GM12878 (cell line): ENCODE results near the gene NDUFC1. TPM values are rescaled to one million over a fixed set of nuclear protein-coding genes. Genes with fewer than 3 reads are reported as not detected.

Experiments used
- BCL11A ChIP-seq: IDR thresholded peaks from 2 replicates; pipeline ENCODE4 v1.6.1; 2011; ENCODE audit warnings: low read depth, low read length
- BHLHE40 ChIP-seq, 2 experiments: fragments of 450-650 bp in 1 of 2; IDR thresholded peaks; 2 replicates each; pipeline ENCODE4 v1.6.1; 2011 to 2017; ENCODE audit warnings: low read depth in 2 of 2, borderline replicate concordance in 1 of 2, improper control_type of control experiment in 1 of 2, low read length in 1 of 2, mild to moderate bottlenecking in 1 of 2
- CREM ChIP-seq: IDR thresholded peaks from 2 replicates; pipeline ENCODE4 v1.6.1; 2014; ENCODE audit warnings: antibody characterized with exemption, low read depth
- DPF2 ChIP-seq: fragments of 450-650 bp; IDR thresholded peaks from 2 replicates; pipeline ENCODE4 v1.6.1; 2017; ENCODE audit warnings: mild to moderate bottlenecking
- E2F4 ChIP-seq: IDR thresholded peaks from 2 replicates; pipeline ENCODE4 v1.6.1; 2012; ENCODE audit warnings: low read depth, low read length, improper control_type of control experiment
- EGR1 ChIP-seq, 2 experiments: IDR thresholded peaks; 1 replicate in 1 of 2; 2 replicates in 1 of 2; pipeline ENCODE4 v1.6.1; 2011 to 2012; ENCODE audit warnings: low read depth in 2 of 2, low read length in 2 of 2, borderline replicate concordance in 1 of 2, mild to moderate bottlenecking in 1 of 2, moderate library complexity in 1 of 2
- EP300 ChIP-seq, 2 experiments: fragments of 150-350 bp in 1 of 2; IDR thresholded peaks; 2 replicates each; pipeline ENCODE4 v1.6.1; 2011 to 2012; ENCODE audit warnings: low read depth in 2 of 2, low read length in 2 of 2, borderline replicate concordance in 1 of 2, improper control_type of control experiment in 1 of 2, inconsistent platforms in 1 of 2; ENCODE audit not compliant: control insufficient read depth in 1 of 2
- HDAC2 ChIP-seq: fragments of 200-600 bp; sonication (generic); IDR thresholded peaks from 2 replicates; pipeline ENCODE4 v1.6.1; 2017
- IRF4 ChIP-seq: IDR thresholded peaks from 2 replicates; pipeline ENCODE4 v1.6.1; 2011; ENCODE audit warnings: low read depth, low read length
- MTA3 ChIP-seq: IDR thresholded peaks from 2 replicates; pipeline ENCODE4 v1.6.1; 2012; ENCODE audit warnings: low read length, inconsistent platforms, borderline replicate concordance
- NFYA ChIP-seq: IDR thresholded peaks from 2 replicates; pipeline ENCODE4 v1.6.1; 2011; ENCODE audit warnings: low read depth, mild to moderate bottlenecking, low read length, improper control_type of control experiment, borderline replicate concordance
- PML ChIP-seq: IDR thresholded peaks from 2 replicates; pipeline ENCODE4 v1.6.1; 2012; ENCODE audit warnings: low read length, inconsistent platforms
- RAD21 ChIP-seq: IDR thresholded peaks from 2 replicates; pipeline ENCODE4 v1.6.1; 2011; ENCODE audit warnings: mild to moderate bottlenecking, low read depth, low read length, moderate library complexity; ENCODE audit not compliant: insufficient read depth
- RFX5 ChIP-seq: IDR thresholded peaks from 2 replicates; pipeline ENCODE4 v1.6.1; 2011; ENCODE audit warnings: low read depth, low read length, improper control_type of control experiment
- SIN3A ChIP-seq: IDR thresholded peaks from 2 replicates; pipeline ENCODE4 v1.6.1; 2012; ENCODE audit warnings: low read depth, low read length, improper control_type of control experiment
- TCF3 ChIP-seq: IDR thresholded peaks from 2 replicates; pipeline ENCODE4 v1.6.1; 2012; ENCODE audit warnings: low read depth, mild to moderate bottlenecking, low read length, borderline replicate concordance; ENCODE audit not compliant: insufficient read depth
- USF2 ChIP-seq: IDR thresholded peaks from 2 replicates; pipeline ENCODE4 v1.6.1; 2011; ENCODE audit warnings: low read depth, low read length, improper control_type of control experiment, borderline replicate concordance
- polyA plus RNA-seq, 11 experiments: library from polyadenylated mRNA; depleted of rRNA in 4 of 11; unstranded in 6 of 11; stranded (reverse) in 5 of 11; fragments of >200 nt; fragmentation: Nextera tagmentation in 4 of 11; fragmentation: Illumina TruSeq in 1 of 11; extraction: Ambion mirVana in 4 of 11; extraction: Trizol in 1 of 11; gene quantifications; 1 replicate in 1 of 11; 2 replicates in 10 of 11; pipeline versions ENCODE4 v1.2.1 to v1.2.3, GENCODE V29; 2011 to 2016; ENCODE audit warnings: inconsistent platforms in 2 of 11, missing spikeins in 2 of 11, low read depth in 1 of 11
- total RNA-seq, 4 experiments: library from RNA; depleted of rRNA in 3 of 4; stranded (reverse); fragments of >200 nt in 3 of 4; fragmentation: Illumina TruSeq in 1 of 4; extraction: Trizol in 1 of 4; gene quantifications; 2 replicates each; pipeline versions ENCODE4 v1.2.1 to v1.2.3, GENCODE V29; 2013 to 2021
- TF ChIP-seq, protein P1 (sequence below): fragments of 450-650 bp; IDR thresholded peaks from 2 replicates; pipeline ENCODE4 v1.6.1; 2017; ENCODE audit warnings: mild to moderate bottlenecking, moderate library complexity
- TF ChIP-seq, protein P2 (sequence below): fragments of 450-650 bp; IDR thresholded peaks from 2 replicates; pipeline ENCODE4 v1.6.1; 2016; ENCODE audit warnings: mild to moderate bottlenecking
- TF ChIP-seq, protein P3 (sequence below): fragments of 450-650 bp; IDR thresholded peaks from 2 replicates; pipeline ENCODE4 v1.6.1; 2016; ENCODE audit warnings: mild to moderate bottlenecking

NDUFC1 gene
- total and polyA plus RNA-seq, 10 of the 15 experiments (the other 5 are each of a cell fraction or from before 2014, with no cell fraction given): 25.5 to 242 (median 68.9) TPM

GRCh38 chr4:139295206-139295941 lies 6.9 kb downstream of the NDUFC1 start (continued):
- TF ChIP-seq, protein P1, sequence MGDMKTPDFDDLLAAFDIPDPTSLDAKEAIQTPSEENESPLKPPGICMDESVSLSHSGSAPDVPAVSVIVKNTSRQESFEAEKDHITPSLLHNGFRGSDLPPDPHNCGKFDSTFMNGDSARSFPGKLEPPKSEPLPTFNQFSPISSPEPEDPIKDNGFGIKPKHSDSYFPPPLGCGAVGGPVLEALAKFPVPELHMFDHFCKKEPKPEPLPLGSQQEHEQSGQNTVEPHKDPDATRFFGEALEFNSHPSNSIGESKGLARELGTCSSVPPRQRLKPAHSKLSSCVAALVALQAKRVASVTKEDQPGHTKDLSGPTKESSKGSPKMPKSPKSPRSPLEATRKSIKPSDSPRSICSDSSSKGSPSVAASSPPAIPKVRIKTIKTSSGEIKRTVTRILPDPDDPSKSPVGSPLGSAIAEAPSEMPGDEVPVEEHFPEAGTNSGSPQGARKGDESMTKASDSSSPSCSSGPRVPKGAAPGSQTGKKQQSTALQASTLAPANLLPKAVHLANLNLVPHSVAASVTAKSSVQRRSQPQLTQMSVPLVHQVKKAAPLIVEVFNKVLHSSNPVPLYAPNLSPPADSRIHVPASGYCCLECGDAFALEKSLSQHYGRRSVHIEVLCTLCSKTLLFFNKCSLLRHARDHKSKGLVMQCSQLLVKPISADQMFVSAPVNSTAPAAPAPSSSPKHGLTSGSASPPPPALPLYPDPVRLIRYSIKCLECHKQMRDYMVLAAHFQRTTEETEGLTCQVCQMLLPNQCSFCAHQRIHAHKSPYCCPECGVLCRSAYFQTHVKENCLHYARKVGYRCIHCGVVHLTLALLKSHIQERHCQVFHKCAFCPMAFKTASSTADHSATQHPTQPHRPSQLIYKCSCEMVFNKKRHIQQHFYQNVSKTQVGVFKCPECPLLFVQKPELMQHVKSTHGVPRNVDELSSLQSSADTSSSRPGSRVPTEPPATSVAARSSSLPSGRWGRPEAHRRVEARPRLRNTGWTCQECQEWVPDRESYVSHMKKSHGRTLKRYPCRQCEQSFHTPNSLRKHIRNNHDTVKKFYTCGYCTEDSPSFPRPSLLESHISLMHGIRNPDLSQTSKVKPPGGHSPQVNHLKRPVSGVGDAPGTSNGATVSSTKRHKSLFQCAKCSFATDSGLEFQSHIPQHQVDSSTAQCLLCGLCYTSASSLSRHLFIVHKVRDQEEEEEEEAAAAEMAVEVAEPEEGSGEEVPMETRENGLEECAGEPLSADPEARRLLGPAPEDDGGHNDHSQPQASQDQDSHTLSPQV: 0 out of 2 replicates have a peak, but pooled peaks have one; percentile 16
- no peak for TF ChIP-seq MTA3
- TF ChIP-seq IRF4: peak; percentile 62; the same call in 1 of the 2 replicates
- TF ChIP-seq, protein P2, sequence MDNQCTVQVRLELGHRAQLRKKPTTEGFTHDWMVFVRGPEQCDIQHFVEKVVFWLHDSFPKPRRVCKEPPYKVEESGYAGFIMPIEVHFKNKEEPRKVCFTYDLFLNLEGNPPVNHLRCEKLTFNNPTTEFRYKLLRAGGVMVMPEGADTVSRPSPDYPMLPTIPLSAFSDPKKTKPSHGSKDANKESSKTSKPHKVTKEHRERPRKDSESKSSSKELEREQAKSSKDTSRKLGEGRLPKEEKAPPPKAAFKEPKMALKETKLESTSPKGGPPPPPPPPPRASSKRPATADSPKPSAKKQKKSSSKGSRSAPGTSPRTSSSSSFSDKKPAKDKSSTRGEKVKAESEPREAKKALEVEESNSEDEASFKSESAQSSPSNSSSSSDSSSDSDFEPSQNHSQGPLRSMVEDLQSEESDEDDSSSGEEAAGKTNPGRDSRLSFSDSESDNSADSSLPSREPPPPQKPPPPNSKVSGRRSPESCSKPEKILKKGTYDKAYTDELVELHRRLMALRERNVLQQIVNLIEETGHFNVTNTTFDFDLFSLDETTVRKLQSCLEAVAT: peak; percentile 14; the same call in 1 of the 2 replicates
- no peak for TF ChIP-seq HDAC2
- TF ChIP-seq EP300 (IDR thresholded peaks at IDR 0.05; ENCODE audit: borderline replicate concordance in 1 of 2, control insufficient read depth in 1 of 2, low read depth in 2 of 2, low read length in 2 of 2): 0 out of 4 replicates have a peak, but pooled peaks of 1 of the 2 experiments have one; percentile 10
- TF ChIP-seq PML: 0 out of 2 replicates have a peak, but pooled peaks have one; percentile 0
- TF ChIP-seq NFYA: no peak
- no peak for TF ChIP-seq USF2
- peak; percentile 79 for TF ChIP-seq RAD21
- TF ChIP-seq DPF2: peak; percentile 69
- 0 out of 2 replicates have a peak, but pooled peaks have one; percentile 16 for TF ChIP-seq E2F4
- TF ChIP-seq CREM: peak; percentile 59; the same call in 1 of the 2 replicates
- TF ChIP-seq, protein P3, sequence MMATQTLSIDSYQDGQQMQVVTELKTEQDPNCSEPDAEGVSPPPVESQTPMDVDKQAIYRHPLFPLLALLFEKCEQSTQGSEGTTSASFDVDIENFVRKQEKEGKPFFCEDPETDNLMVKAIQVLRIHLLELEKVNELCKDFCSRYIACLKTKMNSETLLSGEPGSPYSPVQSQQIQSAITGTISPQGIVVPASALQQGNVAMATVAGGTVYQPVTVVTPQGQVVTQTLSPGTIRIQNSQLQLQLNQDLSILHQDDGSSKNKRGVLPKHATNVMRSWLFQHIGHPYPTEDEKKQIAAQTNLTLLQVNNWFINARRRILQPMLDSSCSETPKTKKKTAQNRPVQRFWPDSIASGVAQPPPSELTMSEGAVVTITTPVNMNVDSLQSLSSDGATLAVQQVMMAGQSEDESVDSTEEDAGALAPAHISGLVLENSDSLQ: no peak
- 0 out of 2 replicates have a peak, but pooled peaks have one; percentile 26 for TF ChIP-seq SIN3A
- TF ChIP-seq BCL11A: 0 out of 2 replicates have a peak, but pooled peaks have one; percentile 6
- TF ChIP-seq TCF3: peak; percentile 65; the same call in 1 of the 2 replicates
- peak; percentile 27 to 46; a peak in 2 of 4 replicates for TF ChIP-seq BHLHE40 (IDR thresholded peaks at IDR 0.05; ENCODE audit: borderline replicate concordance in 1 of 2, low read depth in 2 of 2, low read length in 1 of 2)
- peak; percentile 55; the same call in 1 of the 2 replicates for TF ChIP-seq RFX5
- TF ChIP-seq EGR1 (IDR thresholded peaks at IDR 0.05; ENCODE audit: borderline replicate concordance in 1 of 2, low read depth in 2 of 2, low read length in 2 of 2): peak in 1 of 2 experiments; percentile 78; a peak in 2 of 3 replicates
